Fibroblast of skin of right quadriceps (primary cell): ENCODE data around the gene CDC34.

ENCODE experiments used
- DNase-seq: peaks from one replicate; pipeline ENCODE4 v3.0.0-alpha.2; 2013

CDC34 gene

GRCh38 chr19:524062-524674 lies 7.4 kb upstream of the CDC34 start:
- peak; percentile 37 for DNase-seq

GRCh38 chr19:525029-525428 lies 6.5 kb upstream of the CDC34 start:
- DNase-seq, result no peak

GRCh38 chr19:525857-526419 lies 5.6 kb upstream of the CDC34 start:
- no peak for DNase-seq

GRCh38 chr19:530134-531008 lies 1.2 kb upstream of the CDC34 start:
- DNase-seq, result no peak

GRCh38 chr19:531009-531752 lies 379 bp upstream of the CDC34 start:
- DNase-seq, result peak; percentile 84

GRCh38 chr19:532561-533363 lies 1.2 kb downstream of the CDC34 start:
- peak; percentile 65 for DNase-seq

- no peak for DNase-seq
Observed at GRCh38 chr19:533364-534058, 2.0 kb downstream of the CDC34 start.

GRCh38 chr19:534088-534487 lies 2.5 kb downstream of the CDC34 start:
- DNase-seq, result no peak

GRCh38 chr19:535017-535835 lies 3.7 kb downstream of the CDC34 start:
- no peak for DNase-seq

GRCh38 chr19:536031-536880 lies 4.7 kb downstream of the CDC34 start:
- no peak for DNase-seq

GRCh38 chr19:536881-537404 lies 5.4 kb downstream of the CDC34 start:
- no peak for DNase-seq

- DNase-seq, result no peak
Observed at GRCh38 chr19:538641-539428, 7.3 kb downstream of the CDC34 start.

- DNase-seq, result no peak
Observed at GRCh38 chr19:539429-540030, 8.0 kb downstream of the CDC34 start.

- no peak for DNase-seq
Observed at GRCh38 chr19:540867-541637, 9.5 kb downstream of the CDC34 start.

- DNase-seq, result no peak
Observed at GRCh38 chr19:541699-542098, 10.1 kb downstream of the CDC34 start.

- no peak for DNase-seq
Observed at GRCh38 chr19:542173-542866, 10.8 kb downstream of the CDC34 start.
